Smooth muscle cell of bladder (primary cell): ENCODE measurements around the gene ATP10D. TPM values are rescaled to one million over a fixed set of nuclear protein-coding genes. Genes with fewer than 3 reads are reported as not detected.

Experiments used
- total RNA-seq: library from RNA; depleted of rRNA; stranded (reverse); fragments of >200 nt; gene quantifications from 2 replicates; pipeline ENCODE4 v1.2.3, GENCODE V29; 2014

The ATP10D gene
- 21.3 and 29.5 TPM in 2 replicates for total RNA-seq

DNA sequence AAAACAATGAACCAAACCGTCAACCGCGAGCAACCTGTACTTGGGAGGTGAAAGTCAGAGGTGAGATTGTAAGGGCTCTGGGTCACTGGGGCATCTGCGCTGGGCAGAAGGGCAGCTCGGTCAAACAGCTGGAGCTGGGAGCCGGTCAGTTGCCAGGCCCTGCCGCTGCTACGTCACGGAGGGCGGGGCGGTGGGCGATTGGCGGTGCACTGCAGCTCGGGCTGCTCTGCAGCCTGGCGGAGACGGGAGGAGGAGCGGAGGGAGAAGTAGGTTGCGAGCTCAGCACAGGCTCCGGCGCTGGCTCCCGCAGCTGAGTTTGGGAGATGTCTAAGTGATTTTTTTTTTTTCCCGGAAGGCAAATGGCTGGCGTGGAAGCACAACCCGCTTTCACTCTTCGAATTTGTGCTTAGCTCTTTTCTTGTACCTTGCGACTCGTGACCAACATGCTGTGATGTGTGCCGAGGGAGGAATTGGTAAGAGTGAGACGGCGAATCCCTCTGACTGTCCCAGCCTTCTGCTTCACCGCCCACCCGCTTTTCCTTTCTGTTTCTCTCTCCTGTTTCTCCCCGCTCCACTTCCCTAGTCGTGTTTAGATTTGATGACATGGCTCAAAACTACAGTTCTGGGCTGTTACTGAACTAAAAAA is at the start of gene ATP10D:
Gene ATP10D (plus strand): TSS at position 229 of the 646 bp plus-strand sequence. CDS start 27,266 bp downstream, outside the sequence.

DNA sequence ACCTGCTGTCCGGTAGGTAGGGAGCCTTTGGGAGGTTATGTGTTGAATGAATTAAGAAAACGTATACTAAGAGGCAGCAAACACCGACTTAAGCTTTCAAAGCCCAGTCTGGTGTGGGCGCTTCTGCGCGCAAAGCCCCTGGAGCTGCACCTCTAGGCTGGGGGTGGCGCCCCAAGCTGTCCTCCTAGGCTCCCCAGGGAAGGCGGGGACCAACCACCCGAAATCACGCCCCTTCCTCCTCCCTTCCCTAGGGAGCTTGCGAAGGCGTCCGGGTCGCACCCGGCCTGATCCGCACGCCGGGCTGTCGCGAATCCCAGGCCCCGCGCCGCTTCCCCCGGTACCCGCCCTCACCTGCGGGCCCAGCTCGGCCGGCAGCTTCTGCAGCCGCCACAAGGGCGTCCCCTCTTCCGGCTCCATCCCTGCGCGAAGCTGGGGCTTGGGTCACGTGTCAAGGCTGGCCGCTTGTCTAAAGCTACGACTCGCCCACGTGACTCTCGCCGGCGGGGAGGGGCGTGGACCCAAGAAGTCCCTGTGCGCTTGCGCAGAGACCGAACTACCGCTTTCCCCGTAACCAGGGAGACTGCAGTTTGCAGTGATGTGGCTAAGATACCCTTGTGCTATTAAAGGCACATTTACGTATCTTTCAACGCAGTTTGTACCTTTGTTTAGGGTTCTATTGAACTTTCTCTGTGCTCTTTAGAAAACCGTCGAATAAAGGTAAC is 21.7 kb upstream of the ATP10D start, which contains the start of gene COMMD8:
Gene COMMD8 (minus strand): TSS at position 468 of the 722 bp plus-strand sequence. CDS start 51 bp downstream, at position 417.

Other genes starting within 250 kb of the ATP10D start
- 19.3 and 19.5 TPM in 2 replicates for gene COMMD8, start 21.6 kb upstream of the ATP10D start, total RNA-seq